Fibroblast of pulmonary artery (primary cell): ENCODE data around the gene LONRF2.

Experiments used
- DNase-seq: peaks from one replicate; pipeline ENCODE4 v3.0.0-alpha.2; 2010; ENCODE audit warnings: low read depth
- H3K4me3 ChIP-seq: replicated peaks from 2 replicates; pipeline ENCODE4 v1.5.1; 2011; ENCODE audit warnings: low read depth, mild to moderate bottlenecking, control low read depth, low read length, moderate library complexity
- TF ChIP-seq, protein P1 (sequence below): IDR thresholded peaks from 2 replicates; pipeline ENCODE4 v1.5.1; 2011; ENCODE audit warnings: mild to moderate bottlenecking, control low read depth, low read length, inconsistent platforms; ENCODE audit errors: missing control alignments

The LONRF2 gene

GRCh38 chr2:100276716-100277115, 45.6 kb downstream of the LONRF2 start:
- H3K4me3 ChIP-seq: no peak overlapping the region
- TF ChIP-seq, protein P1, sequence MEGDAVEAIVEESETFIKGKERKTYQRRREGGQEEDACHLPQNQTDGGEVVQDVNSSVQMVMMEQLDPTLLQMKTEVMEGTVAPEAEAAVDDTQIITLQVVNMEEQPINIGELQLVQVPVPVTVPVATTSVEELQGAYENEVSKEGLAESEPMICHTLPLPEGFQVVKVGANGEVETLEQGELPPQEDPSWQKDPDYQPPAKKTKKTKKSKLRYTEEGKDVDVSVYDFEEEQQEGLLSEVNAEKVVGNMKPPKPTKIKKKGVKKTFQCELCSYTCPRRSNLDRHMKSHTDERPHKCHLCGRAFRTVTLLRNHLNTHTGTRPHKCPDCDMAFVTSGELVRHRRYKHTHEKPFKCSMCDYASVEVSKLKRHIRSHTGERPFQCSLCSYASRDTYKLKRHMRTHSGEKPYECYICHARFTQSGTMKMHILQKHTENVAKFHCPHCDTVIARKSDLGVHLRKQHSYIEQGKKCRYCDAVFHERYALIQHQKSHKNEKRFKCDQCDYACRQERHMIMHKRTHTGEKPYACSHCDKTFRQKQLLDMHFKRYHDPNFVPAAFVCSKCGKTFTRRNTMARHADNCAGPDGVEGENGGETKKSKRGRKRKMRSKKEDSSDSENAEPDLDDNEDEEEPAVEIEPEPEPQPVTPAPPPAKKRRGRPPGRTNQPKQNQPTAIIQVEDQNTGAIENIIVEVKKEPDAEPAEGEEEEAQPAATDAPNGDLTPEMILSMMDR: no peak
- DNase-seq: no peak

- no peak for DNase-seq
- TF ChIP-seq, protein P1: no peak
- no peak overlapping the region for H3K4me3 ChIP-seq
Observed at GRCh38 chr2:100275200-100275589, 47.1 kb downstream of the LONRF2 start.

DNA sequence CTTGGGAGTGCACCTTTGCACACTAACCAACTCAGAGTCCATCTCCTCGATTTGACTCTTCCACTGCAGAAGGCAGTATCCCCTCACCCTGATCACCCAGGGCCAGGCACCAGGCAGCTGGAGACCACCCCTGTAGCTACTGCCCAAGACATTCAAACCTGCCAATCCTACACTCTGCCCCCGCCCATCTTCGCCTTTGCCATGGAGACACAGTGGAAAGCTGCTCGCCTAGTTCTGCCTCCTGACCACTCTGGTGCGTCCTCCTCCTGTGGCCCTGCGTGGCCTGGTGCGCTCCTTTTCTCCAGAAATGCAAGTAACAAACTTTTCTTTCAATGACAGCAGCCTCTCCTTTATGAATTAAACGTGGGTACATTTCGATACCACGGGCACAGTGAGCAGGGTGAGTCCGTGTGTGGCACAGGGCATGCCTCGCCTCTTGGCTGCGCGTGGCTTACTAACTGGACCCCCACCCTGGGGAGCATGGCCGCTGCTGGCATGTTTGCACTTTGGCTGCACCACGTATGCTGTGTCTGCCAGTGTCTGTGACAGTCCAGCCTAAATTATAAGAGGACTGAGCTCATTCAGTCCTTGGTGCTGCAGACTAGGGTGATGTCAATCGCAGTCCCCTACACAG, 47.6 kb downstream of the LONRF2 start:
- H3K4me3 ChIP-seq: no peak overlapping the region
- DNase-seq: no peak
- TF ChIP-seq, protein P1: no peak

DNA sequence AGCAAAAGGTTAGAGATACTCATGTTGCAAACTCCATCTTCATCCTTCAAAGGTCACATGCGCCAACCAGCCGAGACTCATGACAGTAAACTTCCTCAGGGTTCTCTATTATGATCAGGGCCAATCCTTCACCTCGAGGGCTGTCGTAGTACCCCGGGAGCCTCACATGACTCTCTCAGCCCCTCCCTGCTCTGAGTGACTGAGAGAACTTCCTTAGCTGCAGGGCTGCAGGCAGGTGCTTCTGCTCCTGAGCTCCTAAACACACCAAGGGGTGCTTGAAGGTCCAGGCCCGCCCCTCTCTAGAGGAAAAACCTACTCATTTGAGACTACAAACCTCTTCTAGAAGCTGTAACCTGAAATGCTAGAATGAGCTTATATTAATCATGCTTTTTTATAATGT, 48.2 kb downstream of the LONRF2 start:
- no peak for DNase-seq
- TF ChIP-seq, protein P1: no peak
- H3K4me3 ChIP-seq: no peak overlapping the region

- DNase-seq: no peak
- TF ChIP-seq, protein P1: no peak
- no peak overlapping the region for H3K4me3 ChIP-seq
Observed at GRCh38 chr2:100273387-100273786, 48.9 kb downstream of the LONRF2 start.

GRCh38 chr2:100272841-100273329, 49.4 kb downstream of the LONRF2 start:
- no peak overlapping the region for H3K4me3 ChIP-seq
- DNase-seq: peak; percentile 75
- TF ChIP-seq, protein P1: no peak

DNA sequence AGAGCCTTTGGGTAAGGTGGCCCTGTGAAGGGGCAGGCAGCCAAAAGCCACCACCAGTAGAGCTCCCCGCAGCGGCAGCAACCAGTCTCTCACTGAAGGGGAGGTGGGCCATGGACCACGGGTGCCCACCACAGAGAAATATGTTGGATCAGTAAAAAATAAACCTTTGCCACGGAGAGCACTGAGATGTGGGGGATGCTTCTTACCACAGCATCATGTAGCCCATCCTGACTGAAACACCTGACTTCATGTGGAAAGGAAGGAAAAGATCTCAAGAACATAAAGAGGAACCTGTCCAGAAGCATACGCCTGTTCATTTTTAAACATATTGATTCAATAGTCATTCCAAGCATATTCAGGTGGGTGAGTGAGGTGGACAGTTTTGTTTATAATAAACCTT, 51.1 kb downstream of the LONRF2 start:
- TF ChIP-seq, protein P1: no peak
- no peak overlapping the region for H3K4me3 ChIP-seq
- no peak for DNase-seq
